Activated CD8-positive, alpha-beta memory T cell treated with anti-CD3 and anti-CD28 coated beads, Interleukin-2, amount 10 ng/mL, durations not matched to agents 7 days and 5 days (primary cell): ENCODE data around the gene GLA. TPM values are rescaled to one million over a fixed set of nuclear protein-coding genes. Genes with fewer than 3 reads are reported as not detected.

Experiments used
- ATAC-seq: fragments of 150-1000 bp; cut with Tn5 transposase; one replicate; pipeline ENCODE4 v1.10.0; 2021; ENCODE audit warnings: moderate library complexity
- CTCF ChIA-PET: fragments of 350-600 bp; sonication (Branson Sonifier 250); formaldehyde crosslinking; loops from one replicate; lab custom pipeline; 2021; ENCODE audit warnings: antibody characterized with exemption; lab: Charles Lee
- DNase-seq: peaks from one replicate; pipeline ENCODE4 v3.0.0-alpha.2; 2020
- H3K27ac Mint-ChIP-seq: one replicate; pipeline ENCODE4 v1.8.0; 2021; ENCODE audit warnings: mild to moderate bottlenecking, mixed read lengths
- H3K27me3 Mint-ChIP-seq: one replicate; pipeline ENCODE4 v1.8.0; 2021; ENCODE audit warnings: mixed read lengths
- H3K36me3 Mint-ChIP-seq: one replicate; pipeline ENCODE4 v1.8.0; 2021; ENCODE audit warnings: mild to moderate bottlenecking, mixed read lengths
- H3K4me1 Mint-ChIP-seq: one replicate; pipeline ENCODE4 v1.8.0; 2021; ENCODE audit warnings: mixed read lengths
- H3K4me3 Mint-ChIP-seq: one replicate; pipeline ENCODE4 v1.8.0; 2021; ENCODE audit warnings: mild to moderate bottlenecking, moderate library complexity, mixed read lengths
- H3K9me3 Mint-ChIP-seq: one replicate; pipeline ENCODE4 v1.8.0; 2022; ENCODE audit warnings: low read depth, mixed read lengths
- total RNA-seq, 2 experiments: library from RNA; stranded (reverse); gene quantifications; one replicate each; pipeline ENCODE4 v1.2.3, GENCODE V29; 2021

GLA gene
- total RNA-seq, 2 experiments from 2014 or later, result 40.2 to 60.4 TPM

- Mint-ChIP-seq H3K9me3 (no peaks in the 10 kb centered on the region), H3K27ac (peak within 1 kb of the TSS; percentile 89), H3K4me3 (peak within 1 kb of the TSS; percentile 88), H3K27me3 (peaks cover 2% of the 10 kb centered on the region), H3K36me3 (peaks cover 31% of the 10 kb centered on the region), H3K4me1 (peaks cover 27% of the 10 kb centered on the region)
- CTCF ChIA-PET, result interaction anchor here (0.8 to 2.0 kb wide), 8 partner anchors 10 to 43 kb away, joined by 3 to 6 read pairs (median 4); partner anchors contain the start of genes GLA and TIMM8A
- ATAC-seq (peak; percentile 97), DNase-seq (peak; percentile 90)
Observed at GRCh38 chrX:101390664-101391525, 16.8 kb downstream of the GLA start, which contains the start of gene RPL36A. RPL36A (plus strand) TSS chrX:101391011; CDS start chrX:101391044, 33 bp downstream.

GRCh38 chrX:101388604-101389003 lies 19.1 kb downstream of the GLA start:
- DNase-seq, result no peak
- Mint-ChIP-seq H3K27me3 (peaks cover 2% of the 10 kb centered on the region), H3K4me3 (no peak overlapping the region), H3K9me3 (no peaks in the 10 kb centered on the region), H3K36me3 (peaks cover 21% of the 10 kb centered on the region), H3K27ac (no peak overlapping the region), H3K4me1 (peaks cover 17% of the 10 kb centered on the region)
- no peak for ATAC-seq
- CTCF ChIA-PET, result no interaction called here

DNA sequence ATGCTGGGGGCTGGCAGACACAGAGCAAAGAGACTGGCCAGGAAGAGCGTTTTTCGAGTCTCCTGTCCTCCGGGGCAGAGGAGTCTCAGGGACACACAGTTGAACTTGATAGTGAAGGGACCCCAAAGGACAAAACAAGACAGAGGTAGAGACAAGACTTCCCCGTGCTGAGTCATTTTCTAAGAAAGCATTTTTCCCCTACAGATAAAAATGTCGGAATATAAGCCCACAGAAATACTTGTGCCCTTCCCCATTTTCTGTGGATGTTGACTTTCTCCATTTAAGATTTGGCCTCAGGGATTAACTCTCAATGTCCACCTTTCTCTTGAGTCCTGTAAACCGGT lies 21.2 kb downstream of the GLA start:
- Mint-ChIP-seq H3K27me3 (peaks cover 2% of the 10 kb centered on the region), H3K4me1 (peaks cover 9% of the 10 kb centered on the region), H3K4me3 (no peak overlapping the region), H3K9me3 (no peaks in the 10 kb centered on the region), H3K27ac (no peak overlapping the region), H3K36me3 (peaks cover 4% of the 10 kb centered on the region)
- DNase-seq (no peak), ATAC-seq (no peak)
- CTCF ChIA-PET, result no interaction called here

DNA sequence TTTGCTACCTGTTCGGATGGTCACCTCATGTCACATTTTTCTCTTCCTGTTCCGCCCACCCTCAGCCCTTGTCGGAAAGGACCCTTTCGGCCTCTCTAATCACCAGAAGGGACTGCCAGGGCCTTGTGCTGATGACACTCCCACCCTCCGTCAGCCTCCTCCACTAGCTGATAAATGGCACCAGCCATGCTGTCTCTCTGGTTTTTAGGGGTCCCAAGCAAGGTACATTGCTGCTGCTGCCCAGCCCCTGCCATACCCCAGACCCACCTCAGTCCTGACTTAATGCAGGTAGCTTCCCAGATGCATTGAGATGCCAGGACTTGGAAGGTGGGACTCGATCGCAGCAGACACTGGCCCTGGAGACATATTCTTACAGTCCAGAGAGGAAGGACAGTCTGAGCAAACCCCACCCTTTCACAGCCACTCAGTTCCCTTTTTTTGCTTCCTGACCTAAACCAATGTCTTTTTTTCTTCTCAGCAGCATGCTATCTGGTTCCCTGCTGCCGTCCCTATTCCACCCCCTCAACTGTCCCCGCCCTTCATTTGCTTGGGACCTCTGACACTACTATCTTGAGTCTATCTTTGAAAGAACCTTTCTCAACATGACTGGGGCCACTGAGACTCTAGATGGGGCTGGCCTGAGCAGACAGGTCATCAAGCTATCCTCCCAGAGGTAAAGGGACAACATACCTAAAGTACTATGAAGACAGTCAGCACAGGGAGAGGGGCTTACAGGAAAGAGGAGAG lies 21.8 kb downstream of the GLA start, which contains the start of gene BTK:
TSS of gene BTK (minus strand) at position 397 of the 747 bp plus-strand sequence. CDS start 10,907 bp downstream, outside the sequence.
- no peak within 1 kb of the TSS for H3K4me3 Mint-ChIP-seq
- no peak for ATAC-seq
- no peak within 1 kb of the TSS for H3K27ac Mint-ChIP-seq

DNA sequence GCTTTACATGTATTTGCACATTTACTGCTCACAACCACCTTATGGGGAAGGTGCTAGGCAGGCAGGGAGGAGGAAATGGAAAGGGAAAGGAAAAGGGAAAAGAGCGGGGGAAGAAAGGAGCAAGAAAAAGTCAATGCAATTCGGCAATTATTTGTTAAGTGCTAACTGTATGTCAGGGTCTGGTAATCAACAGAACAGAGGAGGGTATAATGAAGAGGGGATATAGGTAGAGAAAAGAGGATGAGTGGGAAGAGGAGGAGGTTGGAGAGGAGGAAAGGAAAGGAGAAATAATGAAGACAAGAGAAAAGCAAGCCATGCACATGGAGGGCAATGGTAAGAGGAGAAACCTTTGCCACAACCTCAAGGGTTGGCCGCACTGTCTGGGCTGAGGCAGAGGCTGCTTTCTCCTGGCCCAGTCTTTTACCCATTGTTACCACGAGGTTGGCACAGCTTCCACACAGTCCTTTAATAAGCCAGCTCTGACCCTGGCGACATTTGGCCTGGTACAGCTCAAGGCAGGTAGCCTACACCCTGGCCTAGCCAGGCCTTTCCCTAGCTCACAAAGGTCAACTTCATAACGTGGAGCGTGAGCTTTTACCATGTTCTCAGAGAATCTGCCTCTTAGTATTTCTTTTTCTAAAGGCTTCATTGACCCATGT lies 22.6 kb downstream of the GLA start:
- Mint-ChIP-seq H3K4me3 (no peak overlapping the region), H3K27me3 (peaks cover 2% of the 10 kb centered on the region), H3K9me3 (no peaks in the 10 kb centered on the region), H3K36me3 (no peaks in the 10 kb centered on the region), H3K27ac (no peak overlapping the region), H3K4me1 (peaks cover 7% of the 10 kb centered on the region)
- CTCF ChIA-PET, result no interaction called here
- DNase-seq (no peak), ATAC-seq (no peak)

More for the DNA sequence above, 21.8 kb downstream of the GLA start, which contains the start of gene BTK:
- DNase-seq, result no peak
- peaks cover 2% of the 10 kb centered on the region for H3K27me3 Mint-ChIP-seq
- no peaks in the 10 kb centered on the region for H3K36me3 Mint-ChIP-seq
- peaks cover 9% of the 10 kb centered on the region for H3K4me1 Mint-ChIP-seq
- no peaks in the 10 kb centered on the region for H3K9me3 Mint-ChIP-seq
- CTCF ChIA-PET, result no interaction called here

DNA sequence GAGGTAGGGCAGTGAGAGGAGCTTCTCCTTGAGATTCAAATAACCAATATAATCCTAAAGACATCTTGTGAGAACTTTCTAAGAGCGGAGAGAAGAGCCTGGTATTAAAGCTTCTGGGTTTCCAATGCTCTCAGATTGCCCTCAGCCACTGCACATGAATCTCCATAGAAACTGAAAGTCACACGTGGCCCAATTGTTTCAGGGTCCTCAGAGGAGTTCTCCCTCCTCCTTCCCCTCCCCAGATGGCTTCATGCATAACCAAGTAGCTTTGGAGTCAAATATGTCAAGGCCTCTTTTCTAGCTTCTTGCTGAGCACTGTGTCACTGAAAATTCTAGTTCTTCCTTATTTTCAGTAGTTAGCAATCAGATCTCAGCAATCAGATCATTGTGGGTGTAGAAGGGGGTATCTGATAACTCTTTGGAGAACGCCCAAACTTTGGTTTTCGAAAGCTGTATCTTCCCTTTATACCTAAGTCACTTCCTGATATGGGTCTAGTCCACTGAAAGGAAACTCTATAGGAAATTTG lies 24.0 kb downstream of the GLA start:
- H3K27ac Mint-ChIP-seq, result no peak overlapping the region
- H3K9me3 Mint-ChIP-seq, result no peaks in the 10 kb centered on the region
- H3K4me1 Mint-ChIP-seq, result peaks cover 5% of the 10 kb centered on the region
- ATAC-seq (no peak), DNase-seq (no peak)
- H3K27me3 Mint-ChIP-seq, result peaks cover 4% of the 10 kb centered on the region
- no peak overlapping the region for H3K4me3 Mint-ChIP-seq
- no peaks in the 10 kb centered on the region for H3K36me3 Mint-ChIP-seq
- CTCF ChIA-PET, result no interaction called here

GRCh38 chrX:101377547-101377946 lies 30.2 kb downstream of the GLA start:
- CTCF ChIA-PET, result no interaction called here

GRCh38 chrX:101370888-101371504 lies 36.7 kb downstream of the GLA start:
- Mint-ChIP-seq H3K27me3 (peaks cover 12% of the 10 kb centered on the region), H3K36me3 (no peaks in the 10 kb centered on the region)

More at GRCh38 chrX:101377547-101377946, 30.2 kb downstream of the GLA start:
- no peaks in the 10 kb centered on the region for H3K9me3 Mint-ChIP-seq
- no peaks in the 10 kb centered on the region for H3K4me1 Mint-ChIP-seq
- H3K4me3 Mint-ChIP-seq, result no peak overlapping the region
- H3K27ac Mint-ChIP-seq, result no peak overlapping the region
- DNase-seq (no peak), ATAC-seq (no peak)
- H3K36me3 Mint-ChIP-seq, result no peaks in the 10 kb centered on the region
- H3K27me3 Mint-ChIP-seq, result peaks cover 12% of the 10 kb centered on the region

GRCh38 chrX:101369687-101370086 lies 38.0 kb downstream of the GLA start:
- Mint-ChIP-seq H3K27ac (no peak overlapping the region), H3K9me3 (no peaks in the 10 kb centered on the region), H3K4me1 (no peaks in the 10 kb centered on the region), H3K36me3 (no peaks in the 10 kb centered on the region), H3K27me3 (peaks cover 5% of the 10 kb centered on the region), H3K4me3 (no peak overlapping the region)
- no peak for DNase-seq
- CTCF ChIA-PET, result no interaction called here
- no peak for ATAC-seq

More at GRCh38 chrX:101370888-101371504, 36.7 kb downstream of the GLA start:
- no peaks in the 10 kb centered on the region for H3K4me1 Mint-ChIP-seq
- CTCF ChIA-PET, result no interaction called here
- DNase-seq (no peak), ATAC-seq (no peak)
- no peak overlapping the region for H3K27ac Mint-ChIP-seq
- no peaks in the 10 kb centered on the region for H3K9me3 Mint-ChIP-seq
- no peak overlapping the region for H3K4me3 Mint-ChIP-seq

DNA sequence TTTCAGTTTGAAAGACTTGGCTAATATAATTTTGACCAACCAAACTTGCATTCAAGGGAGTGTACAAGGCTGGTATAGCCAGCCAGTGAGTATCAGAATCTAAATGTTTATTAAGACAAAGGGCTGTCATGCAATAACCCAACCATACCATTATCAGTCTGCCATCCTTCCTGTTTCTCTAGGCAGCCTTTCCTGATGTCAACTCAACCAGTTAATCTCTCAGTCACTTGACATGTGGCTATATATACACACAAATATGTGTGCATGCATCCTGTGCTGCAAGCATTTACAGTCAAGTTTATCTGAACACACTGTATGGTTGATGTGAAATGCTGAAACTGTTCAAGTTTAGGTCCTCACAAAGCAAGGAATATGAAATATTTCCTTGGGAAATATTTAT lies 38.9 kb downstream of the GLA start:
- ATAC-seq, result no peak
- Mint-ChIP-seq H3K27ac (no peak overlapping the region), H3K36me3 (no peaks in the 10 kb centered on the region), H3K4me3 (no peak overlapping the region), H3K4me1 (no peaks in the 10 kb centered on the region), H3K27me3 (peaks cover 2% of the 10 kb centered on the region), H3K9me3 (no peaks in the 10 kb centered on the region)
- no peak for DNase-seq
- CTCF ChIA-PET, result no interaction called here

GRCh38 chrX:101365301-101365795 lies 42.4 kb downstream of the GLA start:
- Mint-ChIP-seq H3K27ac (no peak overlapping the region), H3K4me1 (no peaks in the 10 kb centered on the region), H3K27me3 (peaks cover 2% of the 10 kb centered on the region), H3K4me3 (no peak overlapping the region), H3K9me3 (no peaks in the 10 kb centered on the region), H3K36me3 (no peaks in the 10 kb centered on the region)
- DNase-seq, result no peak
- CTCF ChIA-PET, result no interaction called here
- no peak for ATAC-seq

DNA sequence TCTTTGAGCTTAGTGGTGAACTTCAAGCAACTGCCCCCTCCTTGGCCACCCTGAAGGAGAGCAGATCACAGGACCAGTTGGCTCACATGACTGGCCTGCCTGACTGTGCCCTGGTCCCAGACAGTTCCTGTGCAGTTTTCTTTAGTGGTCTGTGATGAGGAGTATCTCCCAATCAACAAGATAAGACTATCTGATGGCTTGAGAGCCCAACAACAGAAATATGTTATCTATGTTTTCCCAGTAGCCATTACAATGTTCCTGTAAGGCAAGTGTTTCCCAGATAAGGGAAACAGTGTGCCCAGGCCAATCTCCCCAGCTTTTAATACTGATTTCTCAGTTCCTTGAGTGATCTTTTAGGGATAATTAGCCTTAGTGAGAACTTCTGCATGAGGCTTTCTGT lies 45.0 kb downstream of the GLA start:
- CTCF ChIA-PET, result no interaction called here
- ATAC-seq, result no peak
- Mint-ChIP-seq H3K36me3 (no peaks in the 10 kb centered on the region), H3K4me1 (peaks cover 6% of the 10 kb centered on the region), H3K4me3 (no peak overlapping the region), H3K27ac (no peak overlapping the region), H3K27me3 (no peaks in the 10 kb centered on the region), H3K9me3 (no peaks in the 10 kb centered on the region)
- no peak for DNase-seq
